Fibroblast of pulmonary artery (primary cell): Measurements from ENCODE around the gene PRKAG3.

ENCODE experiments used
- DNase-seq: peaks from one replicate; pipeline ENCODE4 v3.0.0-alpha.2; 2010; ENCODE audit warnings: low read depth
- H3K4me3 ChIP-seq: replicated peaks from 2 replicates; pipeline ENCODE4 v1.5.1; 2011; ENCODE audit warnings: low read depth, mild to moderate bottlenecking, control low read depth, low read length, moderate library complexity
- TF ChIP-seq, protein P1 (sequence below): IDR thresholded peaks from 2 replicates; pipeline ENCODE4 v1.5.1; 2011; ENCODE audit warnings: mild to moderate bottlenecking, control low read depth, low read length, inconsistent platforms; ENCODE audit errors: missing control alignments

PRKAG3 gene

GRCh38 chr2:218783688-218784087 lies 47.9 kb downstream of the PRKAG3 start:
- TF ChIP-seq, protein P1, sequence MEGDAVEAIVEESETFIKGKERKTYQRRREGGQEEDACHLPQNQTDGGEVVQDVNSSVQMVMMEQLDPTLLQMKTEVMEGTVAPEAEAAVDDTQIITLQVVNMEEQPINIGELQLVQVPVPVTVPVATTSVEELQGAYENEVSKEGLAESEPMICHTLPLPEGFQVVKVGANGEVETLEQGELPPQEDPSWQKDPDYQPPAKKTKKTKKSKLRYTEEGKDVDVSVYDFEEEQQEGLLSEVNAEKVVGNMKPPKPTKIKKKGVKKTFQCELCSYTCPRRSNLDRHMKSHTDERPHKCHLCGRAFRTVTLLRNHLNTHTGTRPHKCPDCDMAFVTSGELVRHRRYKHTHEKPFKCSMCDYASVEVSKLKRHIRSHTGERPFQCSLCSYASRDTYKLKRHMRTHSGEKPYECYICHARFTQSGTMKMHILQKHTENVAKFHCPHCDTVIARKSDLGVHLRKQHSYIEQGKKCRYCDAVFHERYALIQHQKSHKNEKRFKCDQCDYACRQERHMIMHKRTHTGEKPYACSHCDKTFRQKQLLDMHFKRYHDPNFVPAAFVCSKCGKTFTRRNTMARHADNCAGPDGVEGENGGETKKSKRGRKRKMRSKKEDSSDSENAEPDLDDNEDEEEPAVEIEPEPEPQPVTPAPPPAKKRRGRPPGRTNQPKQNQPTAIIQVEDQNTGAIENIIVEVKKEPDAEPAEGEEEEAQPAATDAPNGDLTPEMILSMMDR, result no peak
- no peak overlapping the region for H3K4me3 ChIP-seq
- no peak for DNase-seq

DNA sequence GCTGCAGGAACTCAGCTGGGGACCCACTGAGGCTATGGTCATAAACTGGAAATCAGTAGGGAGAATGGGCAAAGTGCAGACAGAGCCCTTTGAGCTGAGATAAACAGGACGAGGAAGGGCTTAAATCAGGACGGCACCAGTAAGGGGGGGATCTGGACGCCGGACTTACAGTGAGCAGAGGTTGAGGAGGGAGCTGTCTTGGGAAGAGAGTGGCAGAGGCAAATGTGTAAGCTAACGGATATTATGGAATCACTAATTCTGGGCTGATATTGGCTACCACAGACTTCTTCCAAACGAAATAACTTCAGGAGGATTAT lies 49.1 kb downstream of the PRKAG3 start:
- DNase-seq, result no peak
- TF ChIP-seq, protein P1, result no peak
- H3K4me3 ChIP-seq, result peak overlapping the region; percentile 51

GRCh38 chr2:218781691-218782527 lies 49.7 kb downstream of the PRKAG3 start, which contains the start of gene CYP27A1:
Gene CYP27A1 (plus strand): TSS chr2:218782147. CDS start chr2:218782183, 36 bp downstream.
- TF ChIP-seq, protein P1, result no peak
- DNase-seq, result peak; percentile 14

GRCh38 chr2:218780851-218781690 lies 50.5 kb downstream of the PRKAG3 start:
- TF ChIP-seq, protein P1, result no peak
- peak overlapping the region; percentile 51 for H3K4me3 ChIP-seq
- DNase-seq, result no peak

More at GRCh38 chr2:218781691-218782527, 49.7 kb downstream of the PRKAG3 start, which contains the start of gene CYP27A1:
- peak within 1 kb of the TSS; percentile 51 for H3K4me3 ChIP-seq

- no peak for DNase-seq
- TF ChIP-seq, protein P1, result no peak
- H3K4me3 ChIP-seq, result no peak overlapping the region
Measured at GRCh38 chr2:218780046-218780445, 51.6 kb downstream of the PRKAG3 start.

GRCh38 chr2:218777276-218777990 lies 54.2 kb downstream of the PRKAG3 start:
- no peak for DNase-seq
- H3K4me3 ChIP-seq, result no peak overlapping the region
- TF ChIP-seq, protein P1, result no peak
